DND-41 (cell line): ENCODE data around the gene POMGNT2.

Source experiments
- ATAC-seq: fragments of 200-7000 bp; cut with Tn5 transposase; 3 replicates; pipeline ENCODE4 v1.9.1; 2021; ENCODE audit warnings: low read depth; ENCODE audit not compliant: insufficient read depth
- DNase-seq: peaks from one replicate; pipeline ENCODE4 v3.0.0-alpha.2; 2020
- H2AFZ ChIP-seq: 2 replicates; pipeline ENCODE4 v1.6.0; 2012; ENCODE audit warnings: low read depth, low read length
- H3K27ac ChIP-seq: 2 replicates; pipeline ENCODE4 v1.5.1; 2012; ENCODE audit warnings: low read length, inconsistent platforms
- H3K27me3 ChIP-seq: fragments of 200-600 bp; sonication (generic); 2 replicates; pipeline ENCODE4 v1.6.0; 2012; ENCODE audit warnings: low read length, mild to moderate bottlenecking, inconsistent platforms; ENCODE audit not compliant: insufficient read depth, poor library complexity
- H3K36me3 ChIP-seq: 2 replicates; pipeline ENCODE4 v1.5.1; 2012; ENCODE audit warnings: low read length, inconsistent platforms; ENCODE audit not compliant: insufficient read depth
- H3K4me1 ChIP-seq: 2 replicates; pipeline ENCODE4 v1.5.1; 2012; ENCODE audit warnings: mild to moderate bottlenecking, low read length; ENCODE audit not compliant: insufficient read depth
- H3K4me2 ChIP-seq: 2 replicates; pipeline ENCODE4 v1.6.0; 2012; ENCODE audit warnings: mild to moderate bottlenecking, moderate library complexity, low read length, inconsistent platforms; ENCODE audit not compliant: insufficient read depth
- H3K4me3 ChIP-seq, 2 experiments: fragments of 200-600 bp in 1 of 2; shearing (Covaris generic) in 1 of 2; 2 replicates each; pipeline ENCODE4 v1.5.1; 2012 to 2016; ENCODE audit warnings: inconsistent platforms in 2 of 2, low read length in 2 of 2, mild to moderate bottlenecking in 2 of 2, low read depth in 1 of 2, moderate library complexity in 1 of 2
- H3K79me2 ChIP-seq: 2 replicates; pipeline ENCODE4 v1.6.0; 2012; ENCODE audit warnings: low read length, inconsistent platforms; ENCODE audit not compliant: insufficient read depth
- H3K9ac ChIP-seq: 2 replicates; pipeline ENCODE4 v1.6.0; 2012; ENCODE audit warnings: low read depth, mild to moderate bottlenecking, inconsistent platforms, low read length, moderate library complexity
- H3K9me3 ChIP-seq: 2 replicates; pipeline ENCODE4 v1.5.1; 2012; ENCODE audit warnings: low read length, moderate library complexity, mild to moderate bottlenecking, inconsistent platforms; ENCODE audit not compliant: insufficient read depth, severe bottlenecking
- H4K20me1 ChIP-seq: 2 replicates; pipeline ENCODE4 v1.6.0; 2012; ENCODE audit warnings: low read length; ENCODE audit not compliant: insufficient read depth
- EZH2 ChIP-seq: IDR thresholded peaks from 3 replicates; pipeline ENCODE4 v1.6.1; 2012; ENCODE audit warnings: borderline replicate concordance, low read depth, mild to moderate bottlenecking, moderate library complexity, low read length, inconsistent platforms; ENCODE audit not compliant: severe bottlenecking
- TF ChIP-seq, protein P1 (sequence below): IDR thresholded peaks from 2 replicates; pipeline ENCODE4 v1.5.1; 2012; ENCODE audit warnings: borderline replicate concordance, low read length, moderate library complexity, mild to moderate bottlenecking; ENCODE audit not compliant: poor library complexity, severe bottlenecking; ENCODE audit errors: extremely low read depth

Gene POMGNT2

DNA sequence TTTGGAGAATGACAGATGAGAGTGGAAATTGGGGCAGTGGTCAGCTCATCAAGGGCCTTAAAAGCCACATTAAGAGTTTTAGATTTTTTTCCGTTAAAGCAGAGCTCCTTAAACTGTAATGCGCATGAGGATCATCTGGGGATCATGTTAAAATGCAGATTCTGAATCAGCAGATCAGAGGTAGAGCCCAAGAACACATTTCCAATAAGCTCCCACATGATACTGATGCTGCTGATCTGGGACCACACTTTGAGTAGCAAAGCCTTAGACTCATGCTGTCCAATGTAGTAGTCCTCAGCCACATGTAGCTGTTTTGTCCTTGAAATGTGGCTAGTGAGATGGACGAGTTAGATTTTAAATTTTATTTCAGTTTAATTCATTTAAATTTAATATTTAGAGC lies 26.3 kb upstream of the POMGNT2 start:
- Histone ChIP-seq H3K27ac (no peak overlapping the region), H3K79me2 (no peaks in the 10 kb centered on the region), H3K9me3 (no peaks in the 10 kb centered on the region), H3K4me3 (no peak overlapping the region), H3K36me3 (no peaks in the 10 kb centered on the region), H3K9ac (no peak overlapping the region), H4K20me1 (no peaks in the 10 kb centered on the region), H3K4me2 (no peak overlapping the region), H3K4me1 (no peaks in the 10 kb centered on the region), H3K27me3 (no peaks in the 10 kb centered on the region), H2AFZ (no peak overlapping the region)
- DNase-seq (no peak), ATAC-seq (no peak)
- TF ChIP-seq, protein P1, sequence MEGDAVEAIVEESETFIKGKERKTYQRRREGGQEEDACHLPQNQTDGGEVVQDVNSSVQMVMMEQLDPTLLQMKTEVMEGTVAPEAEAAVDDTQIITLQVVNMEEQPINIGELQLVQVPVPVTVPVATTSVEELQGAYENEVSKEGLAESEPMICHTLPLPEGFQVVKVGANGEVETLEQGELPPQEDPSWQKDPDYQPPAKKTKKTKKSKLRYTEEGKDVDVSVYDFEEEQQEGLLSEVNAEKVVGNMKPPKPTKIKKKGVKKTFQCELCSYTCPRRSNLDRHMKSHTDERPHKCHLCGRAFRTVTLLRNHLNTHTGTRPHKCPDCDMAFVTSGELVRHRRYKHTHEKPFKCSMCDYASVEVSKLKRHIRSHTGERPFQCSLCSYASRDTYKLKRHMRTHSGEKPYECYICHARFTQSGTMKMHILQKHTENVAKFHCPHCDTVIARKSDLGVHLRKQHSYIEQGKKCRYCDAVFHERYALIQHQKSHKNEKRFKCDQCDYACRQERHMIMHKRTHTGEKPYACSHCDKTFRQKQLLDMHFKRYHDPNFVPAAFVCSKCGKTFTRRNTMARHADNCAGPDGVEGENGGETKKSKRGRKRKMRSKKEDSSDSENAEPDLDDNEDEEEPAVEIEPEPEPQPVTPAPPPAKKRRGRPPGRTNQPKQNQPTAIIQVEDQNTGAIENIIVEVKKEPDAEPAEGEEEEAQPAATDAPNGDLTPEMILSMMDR: no peak
- no peak for TF ChIP-seq EZH2

- H3K27ac ChIP-seq: no peak overlapping the region
- no peaks in the 10 kb centered on the region for H3K79me2 ChIP-seq
- no peak overlapping the region for H3K9ac ChIP-seq
- ATAC-seq (no peak), DNase-seq (no peak)
- H3K4me3 ChIP-seq: no peak overlapping the region
- no peak for TF ChIP-seq EZH2
- TF ChIP-seq, protein P1: no peak
- no peak overlapping the region for H3K4me2 ChIP-seq
- H3K4me1 ChIP-seq: no peaks in the 10 kb centered on the region
- peaks cover 2% of the 10 kb centered on the region for H3K9me3 ChIP-seq
- H4K20me1 ChIP-seq: no peaks in the 10 kb centered on the region
- H3K36me3 ChIP-seq: no peaks in the 10 kb centered on the region
- H2AFZ ChIP-seq: no peak overlapping the region
- no peaks in the 10 kb centered on the region for H3K27me3 ChIP-seq
Measured at GRCh38 chr3:43128464-43128863, 22.6 kb upstream of the POMGNT2 start.

- Histone ChIP-seq H2AFZ (no peak overlapping the region), H3K27ac (no peak overlapping the region), H3K4me2 (no peak overlapping the region), H3K79me2 (no peaks in the 10 kb centered on the region), H3K4me3 (no peak overlapping the region), H3K27me3 (no peaks in the 10 kb centered on the region), H3K4me1 (no peaks in the 10 kb centered on the region), H3K9ac (no peak overlapping the region), H3K36me3 (no peaks in the 10 kb centered on the region), H3K9me3 (peaks cover 2% of the 10 kb centered on the region), H4K20me1 (no peaks in the 10 kb centered on the region)
- DNase-seq (no peak), ATAC-seq (no peak)
- TF ChIP-seq, protein P1: no peak
- TF ChIP-seq EZH2: no peak
Measured at GRCh38 chr3:43126536-43126935, 20.7 kb upstream of the POMGNT2 start.

DNA sequence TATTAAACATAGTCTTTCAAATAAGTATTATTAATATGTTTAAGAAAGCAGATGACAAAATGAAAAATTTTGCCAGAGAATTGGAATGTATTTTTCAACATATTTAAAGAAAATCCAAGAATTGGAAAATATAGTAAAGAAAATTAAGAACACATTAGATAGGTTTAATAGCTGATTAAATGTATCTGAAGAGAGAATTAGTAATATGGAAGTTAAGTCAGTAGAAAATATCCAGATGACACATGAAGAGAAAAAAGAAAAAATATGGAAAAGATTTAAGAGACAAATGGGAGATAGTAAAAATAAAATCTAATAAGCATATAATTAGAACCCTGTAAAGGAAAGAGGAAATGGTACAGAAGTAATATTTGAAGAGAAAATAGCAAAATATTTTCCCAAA lies 18.0 kb upstream of the POMGNT2 start:
- H3K27ac ChIP-seq: no peak overlapping the region
- ATAC-seq (no peak), DNase-seq (no peak)
- TF ChIP-seq, protein P1: no peak
- no peak for TF ChIP-seq EZH2
- H3K9me3 ChIP-seq: peaks cover 2% of the 10 kb centered on the region
- no peaks in the 10 kb centered on the region for H3K79me2 ChIP-seq
- no peaks in the 10 kb centered on the region for H4K20me1 ChIP-seq
- no peaks in the 10 kb centered on the region for H3K4me1 ChIP-seq
- H3K4me2 ChIP-seq: no peak overlapping the region
- H3K36me3 ChIP-seq: no peaks in the 10 kb centered on the region
- no peak overlapping the region for H3K9ac ChIP-seq
- peaks cover 6% of the 10 kb centered on the region for H3K27me3 ChIP-seq
- H3K4me3 ChIP-seq: no peak overlapping the region
- H2AFZ ChIP-seq: no peak overlapping the region
